ENCODE data around the gene KCNMB2.
"Not testable (repeated sequence)": the region's sequence is repeated elsewhere in the genome, so short reads cannot be mapped to it uniquely, and the experiment has no call there.

KCNMB2 gene

GRCh38 chr3:178536211-178537079, at the start of gene KCNMB2:
Gene KCNMB2 (plus strand): TSS chr3:178536436.
- FAIRE-seq, result no peak

GRCh38 chr3:178486903-178487302, 49.3 kb upstream of the KCNMB2 start:
- FAIRE-seq, result no peak

GRCh38 chr3:178487752-178488151, 48.5 kb upstream of the KCNMB2 start:
- no peak for FAIRE-seq

GRCh38 chr3:178491751-178492150, 44.5 kb upstream of the KCNMB2 start:
- no peak for FAIRE-seq

- FAIRE-seq, result no peak
Observed at GRCh38 chr3:178492491-178492890, 43.7 kb upstream of the KCNMB2 start.

GRCh38 chr3:178494386-178494785, 41.9 kb upstream of the KCNMB2 start:
- FAIRE-seq, result no peak

GRCh38 chr3:178496911-178497310, 39.3 kb upstream of the KCNMB2 start:
- no peak for FAIRE-seq

- no peak for FAIRE-seq
Observed at GRCh38 chr3:178498871-178499270, 37.4 kb upstream of the KCNMB2 start.

- FAIRE-seq, result no peak
Observed at GRCh38 chr3:178500631-178501030, 35.6 kb upstream of the KCNMB2 start.

- FAIRE-seq, result no peak
Observed at GRCh38 chr3:178504128-178504527, 32.1 kb upstream of the KCNMB2 start.

- no peak for FAIRE-seq
Observed at GRCh38 chr3:178505832-178506231, 30.4 kb upstream of the KCNMB2 start.

GRCh38 chr3:178507507-178508442, 28.5 kb upstream of the KCNMB2 start:
- FAIRE-seq, result no peak

- no peak for FAIRE-seq
Observed at GRCh38 chr3:178508443-178508825, 27.8 kb upstream of the KCNMB2 start.

- no peak for FAIRE-seq
Observed at GRCh38 chr3:178510496-178510895, 25.7 kb upstream of the KCNMB2 start.

GRCh38 chr3:178512647-178513046, 23.6 kb upstream of the KCNMB2 start:
- FAIRE-seq, result no peak

- no peak for FAIRE-seq
Observed at GRCh38 chr3:178513546-178514380, 22.5 kb upstream of the KCNMB2 start.

GRCh38 chr3:178514401-178514800, 21.8 kb upstream of the KCNMB2 start:
- FAIRE-seq, result no peak

- FAIRE-seq, result not testable (repeated sequence)
Observed at GRCh38 chr3:178515076-178515744, 21.0 kb upstream of the KCNMB2 start.

- FAIRE-seq, result no peak
Observed at GRCh38 chr3:178517665-178518334, 18.4 kb upstream of the KCNMB2 start.

- FAIRE-seq, result no peak
Observed at GRCh38 chr3:178518660-178519396, 17.4 kb upstream of the KCNMB2 start.

GRCh38 chr3:178519701-178520100, 16.5 kb upstream of the KCNMB2 start:
- FAIRE-seq, result no peak
